ENCODE measurements around the gene DNAJA3.
A peak's percentile ranks its signal among the peaks of the same experiment; 100 is the strongest.

Gene DNAJA3

GRCh38 chr16:4477966-4478365, 52.3 kb downstream of the DNAJA3 start:
- no peak for TF ChIP-seq CTCF (IDR thresholded peaks at IDR 0.05; ENCODE audit: control insufficient read depth, extremely low read depth, insufficient read depth)
- no peak overlapping the region for H3K4me3 ChIP-seq (ENCODE audit: low read depth, low read length)
- DNase-seq (ENCODE audit: low read depth), result no peak

- peak; percentile 67 for DNase-seq (ENCODE audit: low read depth)
- no peak overlapping the region for H3K4me3 ChIP-seq (ENCODE audit: low read depth, low read length)
- TF ChIP-seq CTCF (IDR thresholded peaks at IDR 0.05; ENCODE audit: control insufficient read depth, extremely low read depth, insufficient read depth), result no peak
These were observed 55.9 kb downstream of the DNAJA3 start for GRCh38 chr16:4481526-4481925.

- TF ChIP-seq CTCF (IDR thresholded peaks at IDR 0.05; ENCODE audit: control insufficient read depth, extremely low read depth, insufficient read depth), result no peak
- no peak for DNase-seq (ENCODE audit: low read depth)
- no peak overlapping the region for H3K4me3 ChIP-seq (ENCODE audit: low read depth, low read length)
These were observed 56.3 kb downstream of the DNAJA3 start for GRCh38 chr16:4481963-4482362.

DNA sequence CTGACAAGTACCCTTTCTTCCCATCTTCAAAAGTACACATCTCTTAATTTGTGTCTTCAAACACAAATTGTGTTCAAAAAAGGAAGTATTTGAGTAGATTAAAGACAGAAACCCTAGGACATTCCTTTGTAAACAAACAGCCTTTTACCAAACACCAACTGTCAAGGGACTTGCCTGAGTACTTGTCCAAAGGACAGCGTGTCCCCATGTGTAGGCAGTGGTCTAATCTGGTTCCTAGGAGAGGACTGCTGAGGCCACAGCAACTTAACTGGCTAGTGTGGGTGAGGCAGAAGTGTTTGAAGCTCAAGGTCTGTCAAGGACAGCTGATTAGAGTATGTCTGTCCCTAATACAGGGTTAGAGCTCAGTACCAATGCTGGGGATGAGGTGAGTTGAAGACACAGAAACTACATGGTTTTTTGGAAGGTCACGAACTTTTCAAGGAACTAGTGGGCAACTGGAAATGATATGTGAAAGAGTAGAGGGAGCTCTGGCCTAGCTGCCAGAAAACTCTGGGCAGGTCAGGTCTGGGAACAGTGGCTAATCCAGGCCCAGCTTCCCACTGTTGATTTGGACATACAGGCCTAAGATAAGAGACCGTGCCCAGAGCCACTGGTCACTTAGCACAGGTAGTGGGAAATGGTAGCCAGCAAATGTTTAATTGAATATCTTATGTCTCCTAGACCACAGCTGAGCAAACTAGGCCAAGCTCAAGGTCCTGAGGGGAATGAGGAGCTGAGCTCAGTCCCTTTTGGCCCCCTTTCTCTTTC, 60.6 kb downstream of the DNAJA3 start:
- no peak overlapping the region for H3K4me3 ChIP-seq (ENCODE audit: low read depth, low read length)
- TF ChIP-seq CTCF (IDR thresholded peaks at IDR 0.05; ENCODE audit: control insufficient read depth, extremely low read depth, insufficient read depth), result no peak
- peak; percentile 19 for DNase-seq (ENCODE audit: low read depth)

- no peak overlapping the region for H3K4me3 ChIP-seq (ENCODE audit: low read depth, low read length)
- no peak for TF ChIP-seq CTCF (IDR thresholded peaks at IDR 0.05; ENCODE audit: control insufficient read depth, extremely low read depth, insufficient read depth)
- peak; percentile 72 for DNase-seq (ENCODE audit: low read depth)
These were observed 62.4 kb downstream of the DNAJA3 start for GRCh38 chr16:4487955-4488498.

GRCh38 chr16:4488499-4488967, 62.9 kb downstream of the DNAJA3 start:
- TF ChIP-seq CTCF (IDR thresholded peaks at IDR 0.05; ENCODE audit: control insufficient read depth, extremely low read depth, insufficient read depth), result no peak
- no peak overlapping the region for H3K4me3 ChIP-seq (ENCODE audit: low read depth, low read length)
- DNase-seq (ENCODE audit: low read depth), result no peak

Data from LNCaP clone FGC (cell line).